ENCODE results near the gene TAOK1. TPM values are rescaled to one million over a fixed set of nuclear protein-coding genes. Genes with fewer than 3 reads are reported as not detected.

The TAOK1 gene
- total and polyA plus RNA-seq, 2 of the 13 experiments (the other 11 are each of a cell fraction or from before 2014, with no cell fraction given), result 14.1 to 23.0 TPM

GRCh38 chr17:29590411-29591145 is 200.4 kb downstream of the TAOK1 start (continued):
- TF ChIP-seq ZNF512B (CRISPR knock-in tag; IDR thresholded peaks at IDR 0.05; ENCODE audit: borderline replicate concordance), result no peak
- TF ChIP-seq HOXD1 (CRISPR knock-in tag; IDR thresholded peaks at IDR 0.05), result no peak
- TF ChIP-seq, protein P1, sequence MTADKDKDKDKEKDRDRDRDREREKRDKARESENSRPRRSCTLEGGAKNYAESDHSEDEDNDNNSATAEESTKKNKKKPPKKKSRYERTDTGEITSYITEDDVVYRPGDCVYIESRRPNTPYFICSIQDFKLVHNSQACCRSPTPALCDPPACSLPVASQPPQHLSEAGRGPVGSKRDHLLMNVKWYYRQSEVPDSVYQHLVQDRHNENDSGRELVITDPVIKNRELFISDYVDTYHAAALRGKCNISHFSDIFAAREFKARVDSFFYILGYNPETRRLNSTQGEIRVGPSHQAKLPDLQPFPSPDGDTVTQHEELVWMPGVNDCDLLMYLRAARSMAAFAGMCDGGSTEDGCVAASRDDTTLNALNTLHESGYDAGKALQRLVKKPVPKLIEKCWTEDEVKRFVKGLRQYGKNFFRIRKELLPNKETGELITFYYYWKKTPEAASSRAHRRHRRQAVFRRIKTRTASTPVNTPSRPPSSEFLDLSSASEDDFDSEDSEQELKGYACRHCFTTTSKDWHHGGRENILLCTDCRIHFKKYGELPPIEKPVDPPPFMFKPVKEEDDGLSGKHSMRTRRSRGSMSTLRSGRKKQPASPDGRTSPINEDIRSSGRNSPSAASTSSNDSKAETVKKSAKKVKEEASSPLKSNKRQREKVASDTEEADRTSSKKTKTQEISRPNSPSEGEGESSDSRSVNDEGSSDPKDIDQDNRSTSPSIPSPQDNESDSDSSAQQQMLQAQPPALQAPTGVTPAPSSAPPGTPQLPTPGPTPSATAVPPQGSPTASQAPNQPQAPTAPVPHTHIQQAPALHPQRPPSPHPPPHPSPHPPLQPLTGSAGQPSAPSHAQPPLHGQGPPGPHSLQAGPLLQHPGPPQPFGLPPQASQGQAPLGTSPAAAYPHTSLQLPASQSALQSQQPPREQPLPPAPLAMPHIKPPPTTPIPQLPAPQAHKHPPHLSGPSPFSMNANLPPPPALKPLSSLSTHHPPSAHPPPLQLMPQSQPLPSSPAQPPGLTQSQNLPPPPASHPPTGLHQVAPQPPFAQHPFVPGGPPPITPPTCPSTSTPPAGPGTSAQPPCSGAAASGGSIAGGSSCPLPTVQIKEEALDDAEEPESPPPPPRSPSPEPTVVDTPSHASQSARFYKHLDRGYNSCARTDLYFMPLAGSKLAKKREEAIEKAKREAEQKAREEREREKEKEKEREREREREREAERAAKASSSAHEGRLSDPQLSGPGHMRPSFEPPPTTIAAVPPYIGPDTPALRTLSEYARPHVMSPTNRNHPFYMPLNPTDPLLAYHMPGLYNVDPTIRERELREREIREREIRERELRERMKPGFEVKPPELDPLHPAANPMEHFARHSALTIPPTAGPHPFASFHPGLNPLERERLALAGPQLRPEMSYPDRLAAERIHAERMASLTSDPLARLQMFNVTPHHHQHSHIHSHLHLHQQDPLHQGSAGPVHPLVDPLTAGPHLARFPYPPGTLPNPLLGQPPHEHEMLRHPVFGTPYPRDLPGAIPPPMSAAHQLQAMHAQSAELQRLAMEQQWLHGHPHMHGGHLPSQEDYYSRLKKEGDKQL (CRISPR knock-in tag; IDR thresholded peaks at IDR 0.05; ENCODE audit: low read depth), result no peak; the same call in 1 of the 2 replicates
- no peak for TF ChIP-seq PHF20 (CRISPR knock-in tag; IDR thresholded peaks at IDR 0.05)
- no peak for TF ChIP-seq SMARCE1 (IDR thresholded peaks at IDR 0.05; ENCODE audit: borderline replicate concordance)
- TF ChIP-seq, protein P2, sequence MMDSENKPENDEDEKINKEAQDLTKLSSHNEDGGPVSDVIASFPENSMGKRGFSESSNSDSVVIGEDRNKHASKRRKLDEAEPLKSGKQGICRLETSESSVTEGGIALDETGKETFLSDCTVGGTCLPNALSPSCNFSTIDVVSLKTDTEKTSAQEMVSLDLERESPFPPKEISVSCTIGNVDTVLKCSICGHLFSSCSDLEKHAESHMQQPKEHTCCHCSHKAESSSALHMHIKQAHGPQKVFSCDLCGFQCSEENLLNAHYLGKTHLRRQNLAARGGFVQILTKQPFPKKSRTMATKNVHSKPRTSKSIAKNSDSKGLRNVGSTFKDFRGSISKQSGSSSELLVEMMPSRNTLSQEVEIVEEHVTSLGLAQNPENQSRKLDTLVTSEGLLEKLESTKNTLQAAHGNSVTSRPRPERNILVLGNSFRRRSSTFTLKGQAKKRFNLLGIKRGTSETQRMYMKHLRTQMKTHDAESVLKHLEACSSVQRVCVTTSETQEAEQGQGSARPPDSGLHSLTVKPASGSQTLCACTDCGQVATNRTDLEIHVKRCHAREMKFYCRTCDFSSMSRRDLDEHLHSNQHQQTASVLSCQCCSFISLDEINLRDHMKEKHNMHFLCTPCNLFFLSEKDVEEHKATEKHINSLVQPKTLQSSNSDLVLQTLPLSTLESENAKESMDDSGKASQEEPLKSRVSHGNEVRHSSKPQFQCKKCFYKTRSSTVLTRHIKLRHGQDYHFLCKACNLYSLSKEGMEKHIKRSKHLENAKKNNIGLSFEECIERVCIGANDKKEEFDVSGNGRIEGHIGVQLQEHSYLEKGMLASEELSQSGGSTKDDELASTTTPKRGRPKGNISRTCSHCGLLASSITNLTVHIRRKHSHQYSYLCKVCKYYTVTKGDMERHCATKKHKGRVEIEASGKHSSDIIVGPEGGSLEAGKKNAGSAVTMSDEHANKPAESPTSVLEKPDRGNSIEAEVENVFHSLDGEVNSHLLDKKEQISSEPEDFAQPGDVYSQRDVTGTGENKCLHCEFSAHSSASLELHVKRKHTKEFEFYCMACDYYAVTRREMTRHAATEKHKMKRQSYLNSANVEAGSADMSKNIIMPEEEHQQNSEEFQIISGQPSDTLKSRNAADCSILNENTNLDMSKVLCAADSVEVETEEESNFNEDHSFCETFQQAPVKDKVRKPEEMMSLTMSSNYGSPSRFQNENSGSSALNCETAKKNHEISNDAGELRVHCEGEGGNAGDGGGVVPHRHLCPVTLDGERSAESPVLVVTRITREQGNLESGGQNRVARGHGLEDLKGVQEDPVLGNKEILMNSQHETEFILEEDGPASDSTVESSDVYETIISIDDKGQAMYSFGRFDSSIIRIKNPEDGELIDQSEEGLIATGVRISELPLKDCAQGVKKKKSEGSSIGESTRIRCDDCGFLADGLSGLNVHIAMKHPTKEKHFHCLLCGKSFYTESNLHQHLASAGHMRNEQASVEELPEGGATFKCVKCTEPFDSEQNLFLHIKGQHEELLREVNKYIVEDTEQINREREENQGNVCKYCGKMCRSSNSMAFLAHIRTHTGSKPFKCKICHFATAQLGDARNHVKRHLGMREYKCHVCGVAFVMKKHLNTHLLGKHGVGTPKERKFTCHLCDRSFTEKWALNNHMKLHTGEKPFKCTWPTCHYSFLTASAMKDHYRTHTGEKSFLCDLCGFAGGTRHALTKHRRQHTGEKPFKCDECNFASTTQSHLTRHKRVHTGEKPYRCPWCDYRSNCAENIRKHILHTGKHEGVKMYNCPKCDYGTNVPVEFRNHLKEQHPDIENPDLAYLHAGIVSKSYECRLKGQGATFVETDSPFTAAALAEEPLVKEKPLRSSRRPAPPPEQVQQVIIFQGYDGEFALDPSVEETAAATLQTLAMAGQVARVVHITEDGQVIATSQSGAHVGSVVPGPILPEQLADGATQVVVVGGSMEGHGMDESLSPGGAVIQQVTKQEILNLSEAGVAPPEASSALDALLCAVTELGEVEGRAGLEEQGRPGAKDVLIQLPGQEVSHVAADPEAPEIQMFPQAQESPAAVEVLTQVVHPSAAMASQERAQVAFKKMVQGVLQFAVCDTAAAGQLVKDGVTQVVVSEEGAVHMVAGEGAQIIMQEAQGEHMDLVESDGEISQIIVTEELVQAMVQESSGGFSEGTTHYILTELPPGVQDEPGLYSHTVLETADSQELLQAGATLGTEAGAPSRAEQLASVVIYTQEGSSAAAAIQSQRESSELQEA (CRISPR knock-in tag; IDR thresholded peaks at IDR 0.05; ENCODE audit: not compliant biosample characterization), result peak; percentile 16
- no peak for TF ChIP-seq NCOA1 (CRISPR knock-in tag; IDR thresholded peaks at IDR 0.05)
- TF ChIP-seq, protein P3, sequence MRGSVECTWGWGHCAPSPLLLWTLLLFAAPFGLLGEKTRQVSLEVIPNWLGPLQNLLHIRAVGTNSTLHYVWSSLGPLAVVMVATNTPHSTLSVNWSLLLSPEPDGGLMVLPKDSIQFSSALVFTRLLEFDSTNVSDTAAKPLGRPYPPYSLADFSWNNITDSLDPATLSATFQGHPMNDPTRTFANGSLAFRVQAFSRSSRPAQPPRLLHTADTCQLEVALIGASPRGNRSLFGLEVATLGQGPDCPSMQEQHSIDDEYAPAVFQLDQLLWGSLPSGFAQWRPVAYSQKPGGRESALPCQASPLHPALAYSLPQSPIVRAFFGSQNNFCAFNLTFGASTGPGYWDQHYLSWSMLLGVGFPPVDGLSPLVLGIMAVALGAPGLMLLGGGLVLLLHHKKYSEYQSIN (CRISPR knock-in tag; IDR thresholded peaks at IDR 0.05; ENCODE audit: borderline replicate concordance), result no peak
- TF ChIP-seq MIER2 (CRISPR knock-in tag; IDR thresholded peaks at IDR 0.05), result no peak
- 0 out of 2 replicates have a peak, but pooled peaks have one; percentile 2 for TF ChIP-seq ZNF761 (CRISPR knock-in tag; conservative IDR thresholded peaks at IDR 0.05)
- no peak for TF ChIP-seq ELF3 (CRISPR knock-in tag; IDR thresholded peaks at IDR 0.05)

All from HepG2 (cell line).